Measurements from ENCODE around the gene WIZ. TPM values are rescaled to one million over a fixed set of nuclear protein-coding genes. Genes with fewer than 3 reads are reported as not detected.

WIZ gene
- total and polyA plus RNA-seq, 9 of the 15 experiments (the other 6 are each of a cell fraction or from before 2014, with no cell fraction given): 0.06 to 37.5 (median 4.8) TPM

DNA sequence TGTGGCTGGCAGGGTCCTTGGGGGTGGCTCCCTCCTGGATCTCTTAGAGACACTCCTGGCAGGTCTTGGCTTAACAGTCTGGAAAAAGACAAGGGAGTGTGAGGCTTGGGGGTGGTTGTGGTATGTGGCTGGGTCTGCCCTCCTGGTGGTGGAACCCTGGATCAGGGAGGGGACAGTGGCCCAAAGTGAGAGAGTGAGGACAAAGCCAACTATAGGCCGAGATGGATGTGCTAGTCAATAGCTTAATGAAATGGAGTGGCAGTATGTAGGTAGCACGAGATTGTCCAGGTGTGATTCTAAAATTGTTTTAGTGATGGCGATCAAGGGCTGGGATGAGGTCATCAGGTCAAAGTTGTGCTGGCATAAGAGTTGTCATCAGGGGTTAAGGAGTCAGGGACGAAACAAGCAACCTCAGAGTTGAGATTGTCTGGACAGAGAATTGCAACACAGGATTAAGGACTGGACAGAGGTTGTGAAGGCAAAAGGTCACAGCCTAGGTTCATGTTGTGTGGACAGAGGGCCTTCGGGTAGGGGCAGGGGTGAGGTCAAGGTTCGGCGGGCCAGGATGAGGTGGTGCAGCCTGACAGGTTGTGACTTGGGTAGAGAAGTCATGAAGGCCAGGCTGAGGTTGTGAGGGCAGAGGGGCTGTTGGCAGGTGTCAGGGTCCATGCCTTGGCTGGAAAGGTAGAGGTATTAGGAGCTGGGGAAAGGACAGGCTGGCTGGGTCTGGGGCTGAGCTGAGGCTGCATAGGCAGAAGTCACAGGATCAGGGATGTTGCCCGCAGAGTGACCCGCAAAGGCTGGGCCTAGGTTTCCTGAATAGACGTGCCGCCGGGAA is 19.1 kb upstream of the WIZ start:
- no peak for DNase-seq (ENCODE audit: extremely low read depth in 1 of 4, low spot score in 3 of 4)
- no peak overlapping the region for H3K27ac ChIP-seq (ENCODE audit: extremely low read depth, low read depth, low read length)
- no peaks in the 10 kb centered on the region for H3K36me3 ChIP-seq (ENCODE audit: control insufficient read depth, insufficient read depth, low read length)
- ChIA-PET POLR2A (interaction anchor here (0.6 to 1.1 kb wide), 2 partner anchors 16 to 180 kb away, joined by 3 to 5 read pairs; no protein-coding TSS in a partner anchor), CTCF (ENCODE audit: low intra/inter-chr PET ratio) (no interaction called here)
- H3K4me3 ChIP-seq: no peak overlapping the region
- H3K4me1 ChIP-seq (replicated peaks in 1 of 2; ENCODE audit: control insufficient read depth in 2 of 2, insufficient read depth in 2 of 2, low read length in 2 of 2): peaks cover 3 to 18% of the 10 kb centered on the region in 2 experiments; a peak in 4 of 5 replicates
- intact Hi-C loops (cut with micrococcal nuclease) (no loop called here), in situ Hi-C loops (cut with MboI) (no loop called here)
- H3K9ac ChIP-seq (ENCODE audit: insufficient read depth in 1 of 2, low read depth in 2 of 2, low read length in 2 of 2): no peak overlapping the region
- TF ChIP-seq, protein P1, sequence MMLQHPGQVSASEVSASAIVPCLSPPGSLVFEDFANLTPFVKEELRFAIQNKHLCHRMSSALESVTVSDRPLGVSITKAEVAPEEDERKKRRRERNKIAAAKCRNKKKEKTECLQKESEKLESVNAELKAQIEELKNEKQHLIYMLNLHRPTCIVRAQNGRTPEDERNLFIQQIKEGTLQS (IDR thresholded peaks at IDR 0.05): peak; percentile 40; the same call in 1 of the 2 replicates
- TF ChIP-seq, protein P1 (CRISPR knock-in tag; conservative IDR thresholded peaks at IDR 0.05): no peak
- no peak for TF ChIP-seq TSC22D4 (tag; IDR thresholded peaks at IDR 0.05)
- TF ChIP-seq CEBPG (CRISPR knock-in tag; IDR thresholded peaks at IDR 0.05): no peak
- no peak for TF ChIP-seq CEBPG (tag; conservative IDR thresholded peaks at IDR 0.05 in 1 of 2, IDR thresholded peaks at IDR 0.05 in 1 of 2)
- peaks cover 10 to 20% of the 10 kb centered on the region in 2 experiments; a peak in 4 of 5 replicates for H3K27me3 ChIP-seq (ENCODE audit: control insufficient read depth in 2 of 2, insufficient read depth in 2 of 2, low read length in 2 of 2)
- no peaks in the 10 kb centered on the region for H4K20me1 ChIP-seq (replicated peaks; ENCODE audit: control insufficient read depth, insufficient read depth, low read length)
- no peaks in the 10 kb centered on the region for H3K79me2 ChIP-seq (ENCODE audit: control insufficient read depth, insufficient read depth, low read length)
- ATAC-seq: no peak
- peak; percentile 37 for FAIRE-seq
- no TSS peak for BruUV-seq (replicated peaks)
- H3K4me2 ChIP-seq (ENCODE audit: insufficient read depth, low read length): no peak overlapping the region
- H2AFZ ChIP-seq (ENCODE audit: low read depth, low read length): no peak overlapping the region
- H3K9me3 ChIP-seq (replicated peaks; ENCODE audit: control insufficient read depth, insufficient read depth, low read depth, low read length): no peaks in the 10 kb centered on the region
- WGBS (ENCODE audit: insufficient coverage, low coverage, missing lambda C conversion rate): 21% methylated on average over 12 of the region's 12 CpGs
- no peaks in the 10 kb centered on the region for H3K9me1 ChIP-seq (ENCODE audit: control insufficient read depth, insufficient read depth, low read length)

Data from K562 (cell line).